GM18505 (cell line): ENCODE measurements around the gene KDM3B.
"Not testable (repeated sequence)": the region's sequence is repeated elsewhere in the genome, so short reads cannot be mapped to it uniquely, and the experiment has no call there.

Source experiments
- ATAC-seq: cut with Tn5 transposase; IDR thresholded peaks from one replicate; pipeline ENCODE4 v1.9.1; 2021; ENCODE audit not compliant: unreplicated experiment
- POLR2A ChIP-seq: IDR thresholded peaks from 4 replicates; pipeline ENCODE4 v1.6.1; 2011; ENCODE audit warnings: borderline replicate concordance; ENCODE audit not compliant: insufficient read depth, insufficient read length; ENCODE audit errors: extremely low read depth

KDM3B gene

GRCh38 chr5:138352071-138352721 lies at the start of gene KDM3B:
TSS of gene KDM3B (plus strand) at chr5:138352685. CDS start at chr5:138352796, 111 bp downstream.
- peak; percentile 23 for TF ChIP-seq POLR2A
- peak; percentile 57 for ATAC-seq

- ATAC-seq, result no peak
Observed at GRCh38 chr5:138303372-138303771, 49.1 kb upstream of the KDM3B start.

GRCh38 chr5:138305797-138306196 lies 46.7 kb upstream of the KDM3B start:
- no peak for TF ChIP-seq POLR2A
- no peak for ATAC-seq

More at GRCh38 chr5:138303372-138303771, 49.1 kb upstream of the KDM3B start:
- no peak for TF ChIP-seq POLR2A

- TF ChIP-seq POLR2A, result no peak
- no peak for ATAC-seq
Observed at GRCh38 chr5:138315751-138316278, 36.7 kb upstream of the KDM3B start.

GRCh38 chr5:138316355-138316754 lies 36.1 kb upstream of the KDM3B start:
- no peak for TF ChIP-seq POLR2A
- ATAC-seq, result no peak

- ATAC-seq, result not testable (repeated sequence)
Observed at GRCh38 chr5:138318211-138318610, 34.3 kb upstream of the KDM3B start.

GRCh38 chr5:138330813-138331448 lies 21.6 kb upstream of the KDM3B start:
- ATAC-seq, result no peak
- no peak for TF ChIP-seq POLR2A

- peak; percentile 99 for ATAC-seq
- peak; percentile 75 for TF ChIP-seq POLR2A
Observed at GRCh38 chr5:138331449-138332368, 20.8 kb upstream of the KDM3B start, which contains the start of gene CDC25C. TSS of gene CDC25C (minus strand) at chr5:138331804. CDS start at chr5:138331180, 624 bp downstream.

GRCh38 chr5:138334867-138335447 lies 17.5 kb upstream of the KDM3B start:
- TF ChIP-seq POLR2A, result no peak
- ATAC-seq, result no peak

- peak; percentile 17 for ATAC-seq
- TF ChIP-seq POLR2A, result no peak
Observed at GRCh38 chr5:138336952-138337684, 15.4 kb upstream of the KDM3B start.

GRCh38 chr5:138337685-138338410 lies 14.6 kb upstream of the KDM3B start, which contains the start of gene FAM53C:
TSS of gene FAM53C (plus strand) at chr5:138338266. CDS start at chr5:138341336, 3,070 bp downstream.
- peak; percentile 100 for TF ChIP-seq POLR2A
- ATAC-seq, result peak; percentile 83
